ENCODE measurements around the gene CST8.

DNA sequence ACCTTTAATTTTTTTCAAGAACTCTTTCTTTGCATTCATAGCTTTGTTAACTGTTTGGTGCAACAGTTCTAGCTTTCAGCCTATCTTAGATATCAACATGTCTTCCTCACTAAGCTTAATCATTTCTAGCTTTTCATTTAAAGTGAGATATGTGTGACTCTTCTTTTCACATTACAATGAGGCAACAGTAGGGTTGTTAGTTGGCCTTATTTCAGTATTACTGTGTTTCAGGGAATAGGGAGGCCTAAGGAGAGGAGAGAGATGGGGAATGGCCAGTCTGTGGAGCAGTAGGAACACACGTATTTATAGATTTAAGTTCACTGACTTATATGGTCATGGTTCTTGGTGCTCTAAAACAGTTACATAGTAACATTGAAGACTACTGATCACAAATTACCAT is 41.6 kb downstream of the CST8 start:
- TF ChIP-seq YY1 (IDR thresholded peaks at IDR 0.05; ENCODE audit: insufficient read depth, insufficient read length) (no peak), ZNF274 (IDR thresholded peaks at IDR 0.05; ENCODE audit: low read depth, low read length) (no peak)
